HepG2 (cell line): Measurements from ENCODE around the gene CCSER1. TPM values are rescaled to one million over a fixed set of nuclear protein-coding genes. Genes with fewer than 3 reads are reported as not detected.

ENCODE experiments used
- ATAC-seq: fragments of 200-7000 bp; cut with Tn5 transposase; 3 replicates; pipeline ENCODE4 v1.9.1; 2020; ENCODE audit warnings: mild to moderate bottlenecking, moderate library complexity
- BruUV-seq: library from RNA; stranded (reverse); fragments of 400-500 nt; replicated peaks from 2 replicates; lab custom pipeline; 2021; lab: Mats Ljungman, UMichigan
- CTCF ChIA-PET: fragments of 300-600 bp; formaldehyde crosslinking; extraction: SDS; loops from one replicate; lab custom pipeline; 2021; ENCODE audit warnings: low total read pairs, inconsistent platforms, low intra/inter-chr PET ratio; lab: Yijun Ruan, JAX
- POLR2A ChIA-PET: fragments of 350-600 bp; sonication (Branson Sonifier 250); formaldehyde crosslinking; loops from one replicate; lab custom pipeline; 2020; ENCODE audit warnings: antibody characterized with exemption, inconsistent platforms; lab: Yijun Ruan, JAX
- DNase-seq: peaks from one replicate; pipeline ENCODE4 v3.0.0-alpha.2; 2015; ENCODE audit warnings: low spot score
- FAIRE-seq: peaks from 3 replicates; lab custom pipeline; 2011; peaks lifted over from hg19 to GRCh38; lab: Jason Lieb, UNC
- H2AFZ ChIP-seq: one replicate; pipeline ENCODE4 v1.6.1; 2011; ENCODE audit warnings: low read length, inconsistent platforms
- H3K27ac ChIP-seq: fragments of 300-600 bp; 3 replicates; pipeline ENCODE4 v1.8.0; 2011; ENCODE audit warnings: mixed run types, mild to moderate bottlenecking, mixed read lengths, low read length, inconsistent platforms; ENCODE audit not compliant: insufficient read depth; ENCODE audit errors: extremely low read length
- H3K27me3 ChIP-seq, 2 experiments: fragments of 200-600 bp in 1 of 2; 2 replicates in 1 of 2; 3 replicates in 1 of 2; pipeline versions ENCODE4 v1.6.0 to v1.8.0; 2011; ENCODE audit warnings: low read length in 2 of 2, mild to moderate bottlenecking in 2 of 2, moderate library complexity in 2 of 2, inconsistent platforms in 1 of 2; ENCODE audit not compliant: insufficient read depth in 2 of 2, control insufficient read depth in 1 of 2
- H3K36me3 ChIP-seq, 2 experiments: fragments of 200-600 bp in 1 of 2; replicated peaks in 1 of 2; 2 replicates in 1 of 2; 3 replicates in 1 of 2; pipeline versions ENCODE4 v1.5.1 to v1.8.0; 2011; ENCODE audit warnings: low read length in 2 of 2, inconsistent platforms in 1 of 2; ENCODE audit not compliant: insufficient read depth in 2 of 2, control insufficient read depth in 1 of 2
- H3K4me1 ChIP-seq: 2 replicates; pipeline ENCODE4 v1.5.1; 2012; ENCODE audit warnings: low read length, inconsistent platforms; ENCODE audit not compliant: insufficient read depth
- H3K4me2 ChIP-seq: 2 replicates; pipeline ENCODE4 v1.6.0; 2011; ENCODE audit warnings: low read depth, low read length, inconsistent platforms
- H3K4me3 ChIP-seq, 3 experiments: fragments of 200-600 bp in 1 of 3; sonication (generic), shearing (Covaris generic) in 1 of 3; replicated peaks in 1 of 3; 2 replicates each; pipeline ENCODE4 v1.5.1; 2011 to 2016; ENCODE audit warnings: low read length in 3 of 3, inconsistent platforms in 2 of 3, low read depth in 2 of 3, mild to moderate bottlenecking in 2 of 3, control low read depth in 1 of 3, mixed read lengths in 1 of 3; ENCODE audit not compliant: insufficient read depth in 1 of 3
- H3K79me2 ChIP-seq: one replicate; pipeline ENCODE4 v1.6.1; 2011; ENCODE audit warnings: low read length, inconsistent platforms; ENCODE audit not compliant: insufficient read depth
- H3K9ac ChIP-seq: 2 replicates; pipeline ENCODE4 v1.6.0; 2011; ENCODE audit warnings: mild to moderate bottlenecking, low read depth, low read length, inconsistent platforms; ENCODE audit not compliant: insufficient read depth
- H3K9me3 ChIP-seq: 2 replicates; pipeline ENCODE4 v1.5.1; 2012; ENCODE audit warnings: mild to moderate bottlenecking, low read length
- H4K20me1 ChIP-seq: 2 replicates; pipeline ENCODE4 v1.6.0; 2011; ENCODE audit warnings: inconsistent platforms, mild to moderate bottlenecking, low read length, moderate library complexity; ENCODE audit not compliant: insufficient read depth
- CHCHD3 ChIP-seq: sonication (generic); formaldehyde crosslinking; IDR thresholded peaks from 2 replicates; pipeline ENCODE4 v1.8.0; 2022; ENCODE audit warnings: mild to moderate bottlenecking, missing genetic modification reagents, moderate library complexity
- FOXA1 ChIP-seq, 2 experiments: fragments of 450-650 bp in 1 of 2; sonication (generic) in 1 of 2; formaldehyde crosslinking in 1 of 2; IDR thresholded peaks; 2 replicates each; pipeline versions ENCODE4 v1.4.0 to v1.6.1; 2016 to 2020; ENCODE audit warnings: missing genetic modification reagents in 1 of 2
- GZF1 ChIP-seq: sonication (generic); formaldehyde crosslinking; IDR thresholded peaks from 2 replicates; pipeline ENCODE4 v1.5.1; 2020; ENCODE audit warnings: mild to moderate bottlenecking, missing genetic modification reagents
- MAF1 ChIP-seq: sonication (generic); formaldehyde crosslinking; IDR thresholded peaks from 2 replicates; pipeline ENCODE4 v1.5.0; 2020; ENCODE audit warnings: missing genetic modification reagents, borderline replicate concordance
- NFYC ChIP-seq: IDR thresholded peaks from 2 replicates; pipeline ENCODE4 v1.6.1; 2016; ENCODE audit warnings: missing genetic modification reagents, missing compliant biosample characterization
- RNF2 ChIP-seq: fragments of 450-650 bp; conservative IDR thresholded peaks from 2 replicates; pipeline ENCODE4 v1.6.1; 2016; ENCODE audit warnings: low read depth
- XRCC5 ChIP-seq: fragments of 200-400 bp; formaldehyde crosslinking; optimal IDR thresholded peaks from 2 replicates; pipeline ENCODE3; 2017; ENCODE audit warnings: mild to moderate bottlenecking, low read length
- ZNF121 ChIP-seq: sonication (generic); formaldehyde crosslinking; IDR thresholded peaks from 2 replicates; pipeline ENCODE4 v1.5.0; 2020; ENCODE audit warnings: mild to moderate bottlenecking, missing genetic modification reagents
- ZNF232 ChIP-seq: sonication (generic); formaldehyde crosslinking; IDR thresholded peaks from 2 replicates; pipeline ENCODE4 v1.4.0; 2020; ENCODE audit warnings: missing genetic modification reagents, borderline replicate concordance
- ZNF333 ChIP-seq: sonication (generic); formaldehyde crosslinking; IDR thresholded peaks from 2 replicates; pipeline ENCODE4 v1.4.0; 2020; ENCODE audit warnings: mild to moderate bottlenecking, missing genetic modification reagents, borderline replicate concordance
- ZNF570 ChIP-seq: sonication (generic); formaldehyde crosslinking; IDR thresholded peaks from 2 replicates; pipeline ENCODE4 v1.4.0; 2020; ENCODE audit warnings: mild to moderate bottlenecking, missing genetic modification reagents, borderline replicate concordance
- ZNF709 ChIP-seq: sonication (generic); formaldehyde crosslinking; IDR thresholded peaks from 2 replicates; pipeline ENCODE4 v1.5.0; 2020; ENCODE audit warnings: mild to moderate bottlenecking, missing genetic modification reagents
- WGBS: methylation state at CpG from one replicate; pipeline ENCODE4 v1.1.6; 2017; ENCODE audit warnings: low lambda C conversion rate; 5-methylcytosine and 5-hydroxymethylcytosine counted together
- in situ Hi-C: cut with HindIII; loops from 2 replicates; pipeline ENCODE4 v1.10.0; 2017; ENCODE audit warnings: low pct_unique_long_range_greater_than_20kb; ENCODE audit not compliant: extremely low pct_ligation_motif_present
- intact Hi-C: fragments of 100-400 bp; cut with micrococcal nuclease; formaldehyde crosslinking; loops from one replicate; pipeline ENCODE4 v1.10.0; 2022; ENCODE audit not compliant: unreplicated experiment
- polyA plus RNA-seq, 8 experiments: library from polyadenylated mRNA; depleted of rRNA in 3 of 8; stranded (reverse) in 7 of 8; unstranded in 1 of 8; fragments of >200 nt; fragmentation: Illumina TruSeq in 4 of 8; extraction: Trizol in 4 of 8; gene quantifications; 2 replicates each; pipeline versions ENCODE4 v1.2.1 to v1.2.3, GENCODE V29; 2011 to 2016; ENCODE audit warnings: low read depth in 4 of 8, missing spikeins in 1 of 8, mixed read lengths in 1 of 8; ENCODE audit not compliant: insufficient read depth in 1 of 8
- total RNA-seq, 5 experiments: library from RNA; depleted of rRNA; stranded (reverse); fragments of >200 nt; fragmentation: Illumina TruSeq; extraction: Trizol; gene quantifications; 2 replicates each; pipeline ENCODE4 v1.2.3, GENCODE V29; 2016; ENCODE audit warnings: low read depth in 1 of 5
- TF ChIP-seq, protein P1 (sequence below): sonication (generic); formaldehyde crosslinking; IDR thresholded peaks from 2 replicates; pipeline ENCODE4 v1.4.0; 2020; ENCODE audit warnings: missing genetic modification reagents

CCSER1 gene
- total and polyA plus RNA-seq, 2 of the 13 experiments (the other 11 are each of a cell fraction or from before 2014, with no cell fraction given): not detected

DNA sequence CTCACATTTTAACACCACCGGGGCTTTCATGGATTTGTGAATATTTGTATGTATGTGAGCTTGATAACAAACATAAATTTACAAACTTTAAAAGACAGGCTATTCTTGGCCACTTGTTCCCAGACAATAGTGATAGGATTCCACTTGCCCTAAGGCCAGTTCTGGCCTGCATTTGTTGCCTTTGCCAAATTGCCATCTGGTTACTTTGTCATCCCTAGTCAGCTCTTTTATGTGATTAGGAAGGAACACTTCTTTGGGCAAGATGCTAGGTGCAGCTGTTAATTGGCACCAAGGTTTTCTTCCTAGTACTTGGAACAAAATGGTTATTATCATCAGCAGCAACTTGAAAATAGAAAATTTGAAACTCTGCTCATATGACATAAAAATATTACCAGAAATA, 63.3 kb downstream of the CCSER1 start:
- H4K20me1 ChIP-seq: no peaks in the 10 kb centered on the region
- in situ Hi-C loops (no loop called here), intact Hi-C loops (no loop called here)
- no peak overlapping the region for H3K27ac ChIP-seq
- DNase-seq: no peak
- no TSS peak for BruUV-seq
- ChIA-PET POLR2A (no interaction called here), CTCF (no interaction called here)
- no peaks in the 10 kb centered on the region for H3K9me3 ChIP-seq
- H3K27me3 ChIP-seq: no peaks in the 10 kb centered on the region
- no peaks in the 10 kb centered on the region for H3K4me1 ChIP-seq
- H3K79me2 ChIP-seq: no peaks in the 10 kb centered on the region
- WGBS: 4% methylated on average over 1 of the region's 1 CpG
- H3K9ac ChIP-seq: no peak overlapping the region
- no peak overlapping the region for H3K4me3 ChIP-seq
- H2AFZ ChIP-seq: no peak overlapping the region
- FAIRE-seq: no peak
- no peaks in the 10 kb centered on the region for H3K36me3 ChIP-seq
- TF ChIP-seq NFYC (CRISPR knock-in tag): no peak
- TF ChIP-seq XRCC5: no peak
- TF ChIP-seq RNF2: no peak
- no peak for TF ChIP-seq CHCHD3 (CRISPR knock-in tag)
- TF ChIP-seq MAF1 (CRISPR knock-in tag): no peak
- TF ChIP-seq GZF1 (CRISPR knock-in tag): no peak
- no peak for TF ChIP-seq ZNF232
- TF ChIP-seq, protein P1, sequence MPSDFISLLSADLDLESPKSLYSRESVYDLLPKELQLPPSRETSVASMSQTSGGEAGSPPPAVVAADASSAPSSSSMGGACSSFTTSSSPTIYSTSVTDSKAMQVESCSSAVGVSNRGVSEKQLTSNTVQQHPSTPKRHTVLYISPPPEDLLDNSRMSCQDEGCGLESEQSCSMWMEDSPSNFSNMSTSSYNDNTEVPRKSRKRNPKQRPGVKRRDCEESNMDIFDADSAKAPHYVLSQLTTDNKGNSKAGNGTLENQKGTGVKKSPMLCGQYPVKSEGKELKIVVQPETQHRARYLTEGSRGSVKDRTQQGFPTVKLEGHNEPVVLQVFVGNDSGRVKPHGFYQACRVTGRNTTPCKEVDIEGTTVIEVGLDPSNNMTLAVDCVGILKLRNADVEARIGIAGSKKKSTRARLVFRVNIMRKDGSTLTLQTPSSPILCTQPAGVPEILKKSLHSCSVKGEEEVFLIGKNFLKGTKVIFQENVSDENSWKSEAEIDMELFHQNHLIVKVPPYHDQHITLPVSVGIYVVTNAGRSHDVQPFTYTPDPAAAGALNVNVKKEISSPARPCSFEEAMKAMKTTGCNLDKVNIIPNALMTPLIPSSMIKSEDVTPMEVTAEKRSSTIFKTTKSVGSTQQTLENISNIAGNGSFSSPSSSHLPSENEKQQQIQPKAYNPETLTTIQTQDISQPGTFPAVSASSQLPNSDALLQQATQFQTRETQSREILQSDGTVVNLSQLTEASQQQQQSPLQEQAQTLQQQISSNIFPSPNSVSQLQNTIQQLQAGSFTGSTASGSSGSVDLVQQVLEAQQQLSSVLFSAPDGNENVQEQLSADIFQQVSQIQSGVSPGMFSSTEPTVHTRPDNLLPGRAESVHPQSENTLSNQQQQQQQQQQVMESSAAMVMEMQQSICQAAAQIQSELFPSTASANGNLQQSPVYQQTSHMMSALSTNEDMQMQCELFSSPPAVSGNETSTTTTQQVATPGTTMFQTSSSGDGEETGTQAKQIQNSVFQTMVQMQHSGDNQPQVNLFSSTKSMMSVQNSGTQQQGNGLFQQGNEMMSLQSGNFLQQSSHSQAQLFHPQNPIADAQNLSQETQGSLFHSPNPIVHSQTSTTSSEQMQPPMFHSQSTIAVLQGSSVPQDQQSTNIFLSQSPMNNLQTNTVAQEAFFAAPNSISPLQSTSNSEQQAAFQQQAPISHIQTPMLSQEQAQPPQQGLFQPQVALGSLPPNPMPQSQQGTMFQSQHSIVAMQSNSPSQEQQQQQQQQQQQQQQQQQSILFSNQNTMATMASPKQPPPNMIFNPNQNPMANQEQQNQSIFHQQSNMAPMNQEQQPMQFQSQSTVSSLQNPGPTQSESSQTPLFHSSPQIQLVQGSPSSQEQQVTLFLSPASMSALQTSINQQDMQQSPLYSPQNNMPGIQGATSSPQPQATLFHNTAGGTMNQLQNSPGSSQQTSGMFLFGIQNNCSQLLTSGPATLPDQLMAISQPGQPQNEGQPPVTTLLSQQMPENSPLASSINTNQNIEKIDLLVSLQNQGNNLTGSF (CRISPR knock-in tag): no peak
- no peak for TF ChIP-seq FOXA1 (IDR thresholded peaks at IDR 0.05)
- TF ChIP-seq FOXA1 (CRISPR knock-in tag; IDR thresholded peaks at IDR 0.05): no peak
- TF ChIP-seq ZNF333 (CRISPR knock-in tag): no peak
- no peak for TF ChIP-seq ZNF570 (CRISPR knock-in tag)
- no peak for TF ChIP-seq ZNF121 (CRISPR knock-in tag)
- TF ChIP-seq ZNF709: no peak
- TF ChIP-seq, all 625 proteins: peak for 0
- no peak overlapping the region for H3K4me2 ChIP-seq
- ATAC-seq: no peak
